Glomerular endothelial cell (primary cell): Measurements from ENCODE around the gene EPSTI1. TPM values are rescaled to one million over a fixed set of nuclear protein-coding genes. Genes with fewer than 3 reads are reported as not detected.

Source experiments
- DNase-seq: peaks from one replicate; pipeline ENCODE4 v3.0.0-alpha.2; 2011; ENCODE audit warnings: low read depth, low spot score; ENCODE audit errors: extremely low read depth
- total RNA-seq: library from RNA; depleted of rRNA; stranded (reverse); fragments of >200 nt; gene quantifications from 2 replicates; pipeline ENCODE4 v1.2.3, GENCODE V29; 2015

The EPSTI1 gene
- total RNA-seq, 1 donor from 2014 or later, result 17.9 TPM

- DNase-seq, result no peak
These were observed 86.5 kb downstream of the EPSTI1 start for GRCh38 chr13:42905579-42905978.

GRCh38 chr13:42899266-42899665 lies 92.8 kb downstream of the EPSTI1 start:
- no peak for DNase-seq

GRCh38 chr13:42895776-42896175 lies 96.3 kb downstream of the EPSTI1 start:
- DNase-seq, result no peak

- DNase-seq, result peak; percentile 29
These were observed 97.2 kb downstream of the EPSTI1 start for GRCh38 chr13:42894765-42895243.

GRCh38 chr13:42893214-42893671 lies 98.8 kb downstream of the EPSTI1 start:
- DNase-seq, result no peak

GRCh38 chr13:42892760-42893159 lies 99.3 kb downstream of the EPSTI1 start:
- DNase-seq, result no peak

- no peak for DNase-seq
These were observed 100.5 kb downstream of the EPSTI1 start for GRCh38 chr13:42891591-42891990.

- no peak for DNase-seq
These were observed 106.7 kb downstream of the EPSTI1 start for GRCh38 chr13:42885325-42885724.

- no peak for DNase-seq
These were observed 108.1 kb downstream of the EPSTI1 start for GRCh38 chr13:42883771-42884467.

GRCh38 chr13:42883142-42883541 lies 108.9 kb downstream of the EPSTI1 start:
- no peak for DNase-seq

- no peak for DNase-seq
These were observed 111.9 kb downstream of the EPSTI1 start for GRCh38 chr13:42880056-42880605.

- DNase-seq, result no peak
These were observed 113.3 kb downstream of the EPSTI1 start for GRCh38 chr13:42878721-42879120.

GRCh38 chr13:42876887-42877545 lies 115.0 kb downstream of the EPSTI1 start:
- DNase-seq, result no peak

- no peak for DNase-seq
These were observed 115.7 kb downstream of the EPSTI1 start for GRCh38 chr13:42876270-42876714.

GRCh38 chr13:42875475-42876269 lies 116.4 kb downstream of the EPSTI1 start:
- no peak for DNase-seq

GRCh38 chr13:42874221-42874620 lies 117.8 kb downstream of the EPSTI1 start:
- DNase-seq, result no peak

GRCh38 chr13:42873081-42873480 lies 119.0 kb downstream of the EPSTI1 start:
- DNase-seq, result no peak

- no peak for DNase-seq
These were observed 124.8 kb downstream of the EPSTI1 start for GRCh38 chr13:42867232-42867631.

GRCh38 chr13:42865768-42866102 lies 126.3 kb downstream of the EPSTI1 start:
- no peak for DNase-seq

- DNase-seq, result no peak
These were observed 126.9 kb downstream of the EPSTI1 start for GRCh38 chr13:42864952-42865767.
